NT2/D1 (cell line): Measurements from ENCODE around the gene CD300H.

Experiments
- SUZ12 ChIP-seq: IDR thresholded peaks from 2 replicates; pipeline ENCODE4 v1.6.1; 2011; ENCODE audit not compliant: insufficient read length, insufficient read depth; ENCODE audit errors: extremely low read depth
- YY1 ChIP-seq: IDR thresholded peaks from 2 replicates; pipeline ENCODE4 v1.6.1; 2011; ENCODE audit not compliant: insufficient read length, insufficient read depth

- no peak for TF ChIP-seq SUZ12
- TF ChIP-seq YY1 = no peak
These were observed 36.0 kb downstream of the CD300H start, which contains the start of gene CD300LB for GRCh38 chr17:74531231-74531761.
